Psoas muscle (tissue), 8 donors: ENCODE results near the gene FAIM2. TPM values are rescaled to one million over a fixed set of nuclear protein-coding genes. Genes with fewer than 3 reads are reported as not detected.
A peak's percentile ranks its signal among the peaks of the same experiment; 100 is the strongest.

Source experiments
- ATAC-seq, 4 donors: fragments of 200-7000 bp; cut with Tn5 transposase; one replicate each; pipeline ENCODE4 v1.9.1; 2020; ENCODE audit warnings: moderate library complexity in 3 of 4, mild to moderate bottlenecking in 2 of 4
- DNase-seq, 2 donors: peaks; one replicate each; pipeline ENCODE4 v3.0.0-alpha.2; 2020
- H3K27ac ChIP-seq: fragments of 200-600 bp; one replicate; pipeline ENCODE4 v1.8.0; 2022
- H3K27me3 ChIP-seq, 3 donors: fragments of 200-600 bp in 1 of 3; one replicate each; pipeline versions ENCODE4 v1.6.1 to v1.8.0; 2013 to 2022; ENCODE audit warnings: low read length in 2 of 3, mild to moderate bottlenecking in 2 of 3, moderate library complexity in 1 of 3; ENCODE audit not compliant: insufficient read depth in 3 of 3
- H3K36me3 ChIP-seq, 2 donors: fragments of 200-600 bp in 1 of 2; one replicate each; pipeline versions ENCODE4 v1.6.1 to v1.8.0; 2013 to 2022; ENCODE audit warnings: low read depth in 1 of 2, mild to moderate bottlenecking in 1 of 2, moderate library complexity in 1 of 2; ENCODE audit not compliant: insufficient read depth in 1 of 2
- H3K4me1 ChIP-seq: fragments of 200-600 bp; one replicate; pipeline ENCODE4 v1.8.0; 2022
- H3K4me3 ChIP-seq: fragments of 200-600 bp; one replicate; pipeline ENCODE4 v1.8.0; 2022; ENCODE audit warnings: mild to moderate bottlenecking
- H3K9me3 ChIP-seq: fragments of 200-600 bp; one replicate; pipeline ENCODE4 v1.8.0; 2022
- WGBS, 3 donors: extraction: QIAGEN DNeasy Blood & Tissue Kit; methylation state at CpG; one replicate each; pipeline versions ENCODE4 v1.1.6 to v1.1.7; 2013; 5-methylcytosine and 5-hydroxymethylcytosine counted together
- intact Hi-C, 2 donors: fragments of 100-400 bp; cut with DNase I; formaldehyde crosslinking; loops; one replicate each; pipeline versions ENCODE4 v1.11.0 to v1.14.2; 2022
- polyA plus RNA-seq, 3 donors: library from polyadenylated mRNA; stranded (reverse); fragments of 200-250 nt; gene quantifications; one replicate each; pipeline ENCODE4 v1.2.3, GENCODE V29; 2013
- total RNA-seq, 4 donors: library from RNA; stranded (reverse); fragmentation: NEBNext Ultra II Directional in 2 of 4; extraction: Animal tissue kit (Norgen Biotek cat#: 25700) in 2 of 4; gene quantifications; one replicate each; pipeline versions ENCODE4 v1.2.1 to v1.2.4, GENCODE V29; 2021 to 2023
- TF ChIP-seq, protein P1 (sequence below): fragments of 200-600 bp; IDR thresholded peaks from one replicate; pipeline ENCODE4 v1.8.0; 2022; ENCODE audit warnings: antibody characterized with exemption
- donor health status: healthy with polysubstance abuse.
- donor health status: DM: no; HTN: no; CAD: no; lungs with moderate emphysema.
- donor health status: Bipolar disorder and iron deficiency.
- donor health status: healthy.
- donor health status: DM: yes; HTN: yes; CAD: no.
- donor health status: DM: no; HTN: no; CAD: no.
- donor health status: DM: no; HTN: no; CAD: no.
- donor health status: DM: yes; HTN: yes; CAD: no.

The FAIM2 gene
- total and polyA plus RNA-seq, 7 donors = 0.22 to 1.1 (median 0.58) TPM; not detected in 2

- peaks cover 0 to 4% of the 10 kb centered on the region in 2 donors for H3K36me3 ChIP-seq
- H3K4me1 ChIP-seq = peaks cover 38% of the 10 kb centered on the region
- WGBS, 3 donors = 1% methylated on average over 48 to 61 of the region's 61 CpGs
These were observed 75.3 kb downstream of the FAIM2 start, which contains the start of gene NCKAP5L for GRCh38 chr12:49828133-49829091. NCKAP5L (minus strand) TSS chr12:49828413; CDS start chr12:49804044, 24,369 bp downstream.

GRCh38 chr12:49827401-49828099 is 76.2 kb downstream of the FAIM2 start:
- 1 to 3% (median 1%) methylated on average over 28 to 38 of the region's 38 CpGs for WGBS, 3 donors
- Histone ChIP-seq H3K4me1 (peaks cover 38% of the 10 kb centered on the region), H3K27me3 (no peaks in the 10 kb centered on the region), H3K27ac (peak overlapping the region; percentile 91), H3K36me3 (peaks cover 0 to 4% of the 10 kb centered on the region in 2 donors), H3K9me3 (no peaks in the 10 kb centered on the region), H3K4me3 (peak overlapping the region; percentile 91)
- peak; percentile 59 to 75 (median 60) for ATAC-seq
- intact Hi-C loops = no loop called here
- DNase-seq = peak; percentile 64 to 80
- TF ChIP-seq, protein P1, sequence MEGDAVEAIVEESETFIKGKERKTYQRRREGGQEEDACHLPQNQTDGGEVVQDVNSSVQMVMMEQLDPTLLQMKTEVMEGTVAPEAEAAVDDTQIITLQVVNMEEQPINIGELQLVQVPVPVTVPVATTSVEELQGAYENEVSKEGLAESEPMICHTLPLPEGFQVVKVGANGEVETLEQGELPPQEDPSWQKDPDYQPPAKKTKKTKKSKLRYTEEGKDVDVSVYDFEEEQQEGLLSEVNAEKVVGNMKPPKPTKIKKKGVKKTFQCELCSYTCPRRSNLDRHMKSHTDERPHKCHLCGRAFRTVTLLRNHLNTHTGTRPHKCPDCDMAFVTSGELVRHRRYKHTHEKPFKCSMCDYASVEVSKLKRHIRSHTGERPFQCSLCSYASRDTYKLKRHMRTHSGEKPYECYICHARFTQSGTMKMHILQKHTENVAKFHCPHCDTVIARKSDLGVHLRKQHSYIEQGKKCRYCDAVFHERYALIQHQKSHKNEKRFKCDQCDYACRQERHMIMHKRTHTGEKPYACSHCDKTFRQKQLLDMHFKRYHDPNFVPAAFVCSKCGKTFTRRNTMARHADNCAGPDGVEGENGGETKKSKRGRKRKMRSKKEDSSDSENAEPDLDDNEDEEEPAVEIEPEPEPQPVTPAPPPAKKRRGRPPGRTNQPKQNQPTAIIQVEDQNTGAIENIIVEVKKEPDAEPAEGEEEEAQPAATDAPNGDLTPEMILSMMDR = no peak

More at GRCh38 chr12:49828133-49829091, 75.3 kb downstream of the FAIM2 start, which contains the start of gene NCKAP5L:
- H3K9me3 ChIP-seq = no peaks in the 10 kb centered on the region
- TF ChIP-seq, protein P1 = no peak
- no peaks in the 10 kb centered on the region for H3K27me3 ChIP-seq
- intact Hi-C loops = no loop called here
- H3K4me3 ChIP-seq = peak within 1 kb of the TSS; percentile 91
- ATAC-seq (peak; percentile 95 to 97 (median 96)), DNase-seq (peak; percentile 97 to 98)
- H3K27ac ChIP-seq = peak within 1 kb of the TSS; percentile 91

GRCh38 chr12:49827051-49827400 is 76.7 kb downstream of the FAIM2 start:
- H3K4me1 ChIP-seq = peaks cover 38% of the 10 kb centered on the region
- 27 to 38% (median 35%) methylated on average over 6 of the region's 6 CpGs for WGBS, 3 donors
- intact Hi-C loops = no loop called here

GRCh38 chr12:49825971-49826421 is 77.7 kb downstream of the FAIM2 start:
- DNase-seq = peak in 1 of 2 donors; percentile 68
- H3K27me3 ChIP-seq = no peaks in the 10 kb centered on the region
- no peaks in the 10 kb centered on the region for H3K9me3 ChIP-seq
- H3K4me3 ChIP-seq = peak overlapping the region; percentile 91
- ATAC-seq = peak in 2 of 4 donors; percentile 11 to 12
- intact Hi-C loops = no loop called here
- H3K36me3 ChIP-seq = peaks cover 0 to 5% of the 10 kb centered on the region in 2 donors
- peak overlapping the region; percentile 78 for H3K27ac ChIP-seq
- WGBS, 3 donors = 24 to 33% (median 29%) methylated on average over 4 of the region's 4 CpGs
- H3K4me1 ChIP-seq = peaks cover 46% of the 10 kb centered on the region
- TF ChIP-seq, protein P1 = no peak

More at GRCh38 chr12:49827051-49827400, 76.7 kb downstream of the FAIM2 start:
- H3K27me3 ChIP-seq = no peaks in the 10 kb centered on the region
- peak overlapping the region; percentile 91 for H3K27ac ChIP-seq
- H3K4me3 ChIP-seq = peak overlapping the region; percentile 91
- DNase-seq (no peak), ATAC-seq (no peak)
- TF ChIP-seq, protein P1 = no peak
- H3K9me3 ChIP-seq = no peaks in the 10 kb centered on the region
- peaks cover 0 to 5% of the 10 kb centered on the region in 2 donors for H3K36me3 ChIP-seq
